Placental pericyte (primary cell): Measurements from ENCODE around the gene ARMC7. TPM values are rescaled to one million over a fixed set of nuclear protein-coding genes. Genes with fewer than 3 reads are reported as not detected.

Source experiments
- small RNA-seq: library from RNA; depleted of rRNA; stranded (forward); fragments of <200 nt; gene quantifications from one replicate; pipeline ENCODE3, GENCODE V24; 2012; ENCODE audit warnings: low replicate concordance
- total RNA-seq: library from RNA; depleted of rRNA; stranded (reverse); fragments of >200 nt; gene quantifications from 2 replicates; pipeline ENCODE4 v1.2.3, GENCODE V29; 2012

Gene ARMC7
- total RNA-seq = 3.0 and 3.7 TPM in 2 replicates

DNA sequence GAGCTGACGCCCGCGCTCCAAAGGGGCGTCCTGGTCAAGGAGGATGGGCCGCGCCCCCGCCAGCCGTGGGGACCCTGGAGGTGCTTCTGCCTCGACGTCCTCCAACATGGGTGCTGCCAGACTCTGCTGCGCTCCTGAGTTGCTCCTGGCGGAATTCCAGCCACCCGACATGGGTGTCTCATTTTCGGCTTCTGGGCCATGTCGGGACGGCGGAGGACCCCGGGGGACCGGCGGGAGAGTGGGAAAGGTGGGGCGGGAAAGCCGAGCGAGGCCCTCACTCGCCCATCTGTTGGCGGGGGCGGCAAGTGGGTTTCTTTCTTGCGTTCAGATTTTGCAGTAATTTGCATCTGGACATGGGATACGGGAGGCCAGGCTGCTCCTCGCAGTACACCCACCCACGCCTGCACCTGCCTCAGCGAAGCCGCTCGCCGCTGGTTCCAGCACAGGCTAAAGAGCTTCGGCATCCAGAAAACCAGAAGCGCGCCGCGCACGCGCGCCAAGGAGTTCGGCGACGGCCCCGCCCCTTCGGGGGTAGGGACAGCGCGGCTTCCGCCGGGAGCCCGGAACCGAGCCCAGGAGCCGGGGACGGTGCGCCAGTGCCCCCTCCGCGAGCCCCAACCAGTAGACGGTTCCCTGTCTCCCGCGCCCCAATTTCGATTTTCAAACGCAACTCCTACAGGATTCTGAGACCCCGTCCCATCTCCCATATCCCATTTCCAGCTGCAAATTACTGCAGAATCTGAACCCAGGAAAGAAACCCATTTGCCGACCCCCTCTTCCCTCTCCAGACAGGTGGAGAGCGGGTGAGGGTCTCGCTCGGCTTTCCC is at the start of gene ARMC7:
ARMC7 (plus strand) TSS at position 563 of the 827 bp plus-strand sequence. CDS start 320 bp downstream, outside the sequence.

DNA sequence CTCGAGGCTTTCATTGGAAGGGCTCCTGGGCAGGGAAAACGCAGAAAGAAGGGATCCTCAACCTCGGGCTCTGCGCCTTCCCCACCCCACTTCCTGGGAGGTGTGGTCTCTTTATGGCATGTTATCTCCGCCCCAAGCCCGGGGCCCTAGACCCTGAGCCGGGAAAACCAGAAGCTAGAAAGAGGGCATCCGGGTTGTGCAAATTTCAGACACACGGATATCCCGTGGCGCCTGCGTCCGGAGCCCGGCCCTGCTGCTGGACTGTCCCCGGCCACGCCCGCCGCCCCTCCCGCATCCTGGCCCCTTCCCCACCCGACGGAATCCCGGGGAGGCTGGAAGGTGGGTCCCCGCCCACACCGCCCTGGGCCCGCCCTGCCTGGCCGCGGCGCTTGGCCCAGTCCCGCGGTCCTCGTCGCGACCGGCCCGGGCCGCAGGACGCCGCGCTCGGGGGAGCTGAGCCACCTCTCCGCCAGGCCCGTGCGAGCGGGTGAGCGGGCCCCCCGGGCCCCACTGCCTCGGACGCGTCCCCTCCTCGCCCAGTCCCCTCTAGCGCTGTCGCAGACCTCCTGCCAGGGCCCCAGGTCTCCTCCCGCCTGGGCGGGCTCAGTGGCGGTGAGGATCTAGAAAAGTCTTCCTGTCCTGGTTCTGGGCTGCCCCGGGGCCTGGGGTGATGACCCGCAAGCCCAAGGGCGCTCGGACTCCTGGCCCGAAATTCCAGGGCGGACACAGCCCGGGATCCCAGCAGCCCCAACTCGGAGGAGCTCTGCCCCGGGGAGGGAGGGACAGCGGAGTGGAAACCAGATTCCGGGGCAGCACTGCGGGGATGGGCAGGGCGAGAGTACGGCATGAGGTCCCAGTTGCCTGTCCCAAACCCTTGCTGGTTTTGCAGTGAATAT is 22.0 kb upstream of the ARMC7 start, which contains the start of gene SLC16A5:
SLC16A5 (plus strand) TSS at position 397 of the 896 bp plus-strand sequence. CDS start 5,683 bp downstream, outside the sequence.

DNA sequence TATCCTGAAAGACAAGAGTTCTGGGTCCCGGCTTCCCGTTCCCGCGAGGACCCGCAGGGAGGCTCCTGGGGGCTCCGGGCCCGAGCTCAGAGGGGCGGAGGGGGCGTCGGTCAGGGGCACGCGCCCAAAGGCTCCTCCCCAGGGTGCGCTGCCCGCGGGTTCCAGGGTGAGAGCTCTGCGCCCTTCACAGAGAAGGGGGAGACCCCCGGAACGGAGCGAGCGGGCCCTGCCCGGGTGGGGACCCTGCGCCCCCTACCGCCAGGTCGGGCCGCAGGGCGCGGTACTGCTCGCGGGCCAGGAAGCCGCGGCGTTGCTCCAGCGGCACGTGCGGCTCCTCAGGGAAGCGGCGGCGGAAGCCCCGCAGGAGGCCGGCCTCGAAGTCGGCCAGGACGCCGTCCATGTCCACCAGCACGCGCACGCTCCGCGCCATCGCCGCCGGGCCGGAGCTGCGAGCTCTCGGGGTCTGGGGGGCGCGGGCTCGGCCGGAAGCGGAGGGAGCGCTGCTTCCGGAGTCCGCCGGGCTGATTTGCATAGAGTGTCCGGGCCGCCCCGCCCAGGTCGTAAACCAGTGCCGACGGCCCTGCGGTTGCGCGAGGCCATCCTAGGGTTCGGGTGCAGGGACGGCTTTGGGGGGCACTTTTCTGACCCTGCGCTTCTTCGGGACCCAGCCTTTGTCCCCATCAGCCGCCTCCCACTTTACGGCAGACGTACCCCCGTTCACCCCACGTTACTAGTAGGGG is 21.7 kb downstream of the ARMC7 start, which contains the start of gene NT5C:
NT5C (minus strand) TSS at position 465 of the 740 bp plus-strand sequence; CDS start at position 430, 35 bp downstream.

DNA sequence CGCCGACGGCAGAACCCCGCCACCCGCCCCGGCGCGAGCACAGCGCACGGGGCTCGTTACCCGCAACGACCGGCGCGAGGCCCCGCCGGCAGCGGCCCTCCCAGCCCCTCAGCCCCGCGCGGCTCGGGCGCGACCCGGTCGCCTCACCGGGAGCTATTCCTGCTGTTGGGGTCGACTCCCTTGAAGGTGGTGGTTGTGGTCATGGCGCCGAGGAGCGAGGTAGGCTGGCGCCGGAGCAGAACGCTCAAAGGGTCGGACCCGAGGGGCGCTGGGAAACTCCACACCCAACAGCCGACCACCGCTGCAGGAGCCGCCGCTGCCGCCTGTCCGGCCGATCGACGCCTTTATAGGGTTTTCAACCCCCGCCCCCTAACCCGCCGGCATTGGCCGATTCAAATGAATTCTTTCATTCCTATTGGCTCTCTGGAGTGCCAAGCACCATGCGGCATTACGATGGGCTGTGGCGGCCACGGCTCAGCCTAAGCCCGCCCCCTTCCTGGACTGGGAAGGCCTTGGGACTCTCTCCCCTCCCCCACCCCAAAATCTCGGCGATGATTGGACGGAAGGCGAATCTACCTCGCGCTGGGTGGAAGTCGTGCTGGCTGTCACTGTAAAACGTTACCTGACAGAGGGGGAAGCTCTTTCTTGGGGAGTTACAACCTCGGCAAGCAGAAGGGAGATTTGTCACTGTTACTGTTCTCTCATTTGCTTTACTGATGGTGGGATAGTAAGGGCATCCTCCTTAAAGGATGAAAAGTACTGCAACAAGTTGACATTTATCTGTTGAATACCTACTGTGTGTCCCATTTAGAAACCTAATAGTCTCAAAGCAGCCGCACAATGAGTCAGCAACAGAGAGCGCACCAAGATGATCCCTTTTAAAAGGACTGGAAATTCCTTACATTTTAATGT is 44.7 kb downstream of the ARMC7 start, which contains the start of gene JPT1:
JPT1 (minus strand) TSS at position 318 of the 912 bp plus-strand sequence; CDS start at position 203, 115 bp downstream.

Small RNA genes lying within 50 kb of the gene (small RNA-seq; reads per million reads assigned to genes)
- gene AC111186.1 = not detected
- not detected for gene RF00019

Other genes starting within 250 kb of the ARMC7 start
- 26.3 and 41.6 TPM in 2 replicates for gene FDXR, start 237.0 kb upstream of the ARMC7 start, total RNA-seq
- gene FADS6, start 216.3 kb upstream of the ARMC7 start, total RNA-seq = not detected in 2 replicates
- not detected in 2 replicates for gene USH1G, start 186.7 kb upstream of the ARMC7 start, total RNA-seq
- gene OTOP2, start 185.7 kb upstream of the ARMC7 start, total RNA-seq = not detected in 2 replicates
- gene OTOP3, start 174.1 kb upstream of the ARMC7 start, total RNA-seq = not detected in 2 replicates
- gene HID1, start 137.2 kb upstream of the ARMC7 start, total RNA-seq = 4.7 and 4.8 TPM in 2 replicates
- gene CDR2L, start 122.3 kb upstream of the ARMC7 start, total RNA-seq = 13.3 and 44.7 TPM in 2 replicates
- 31.5 and 40.9 TPM in 2 replicates for gene MRPL58, start 97.3 kb upstream of the ARMC7 start, total RNA-seq
- 163 and 256 TPM in 2 replicates for gene ATP5PD, start 63.0 kb upstream of the ARMC7 start, total RNA-seq
- gene KCTD2, start 62.7 kb upstream of the ARMC7 start, total RNA-seq = 17.9 and 18.2 TPM in 2 replicates
- gene SLC16A5, start 22.0 kb upstream of the ARMC7 start, total RNA-seq = 8.2 and 19.3 TPM in 2 replicates
- gene NT5C, start 21.8 kb downstream of the ARMC7 start, total RNA-seq = 67.0 and 87.0 TPM in 2 replicates
- gene JPT1, start 44.5 kb downstream of the ARMC7 start, total RNA-seq = 48.4 and 187 TPM in 2 replicates
- 66.3 and 95.6 TPM in 2 replicates for gene SUMO2, start 73.0 kb downstream of the ARMC7 start, total RNA-seq
- 16.6 and 55.3 TPM in 2 replicates for gene NUP85, start 95.7 kb downstream of the ARMC7 start, total RNA-seq
- 19.7 and 23.0 TPM in 2 replicates for gene GGA3, start 151.6 kb downstream of the ARMC7 start, total RNA-seq
- gene MRPS7, start 151.9 kb downstream of the ARMC7 start, total RNA-seq = 61.8 and 70.5 TPM in 2 replicates
- gene MIF4GD, start 161.3 kb downstream of the ARMC7 start, total RNA-seq = 5.6 and 9.2 TPM in 2 replicates
- gene SLC25A19, start 179.5 kb downstream of the ARMC7 start, total RNA-seq = 4.4 and 10.2 TPM in 2 replicates